HG03159 (cell line): Measurements from ENCODE around the gene C16orf46.

Source experiments
- ATAC-seq: cut with Tn5 transposase; IDR thresholded peaks from one replicate; pipeline ENCODE4 v1.9.1; 2021; ENCODE audit warnings: mild to moderate bottlenecking, moderate library complexity; ENCODE audit not compliant: unreplicated experiment

C16orf46 gene

GRCh38 chr16:81076566-81077075 is 417 bp downstream of the C16orf46 start:
- peak; percentile 78 for ATAC-seq

DNA sequence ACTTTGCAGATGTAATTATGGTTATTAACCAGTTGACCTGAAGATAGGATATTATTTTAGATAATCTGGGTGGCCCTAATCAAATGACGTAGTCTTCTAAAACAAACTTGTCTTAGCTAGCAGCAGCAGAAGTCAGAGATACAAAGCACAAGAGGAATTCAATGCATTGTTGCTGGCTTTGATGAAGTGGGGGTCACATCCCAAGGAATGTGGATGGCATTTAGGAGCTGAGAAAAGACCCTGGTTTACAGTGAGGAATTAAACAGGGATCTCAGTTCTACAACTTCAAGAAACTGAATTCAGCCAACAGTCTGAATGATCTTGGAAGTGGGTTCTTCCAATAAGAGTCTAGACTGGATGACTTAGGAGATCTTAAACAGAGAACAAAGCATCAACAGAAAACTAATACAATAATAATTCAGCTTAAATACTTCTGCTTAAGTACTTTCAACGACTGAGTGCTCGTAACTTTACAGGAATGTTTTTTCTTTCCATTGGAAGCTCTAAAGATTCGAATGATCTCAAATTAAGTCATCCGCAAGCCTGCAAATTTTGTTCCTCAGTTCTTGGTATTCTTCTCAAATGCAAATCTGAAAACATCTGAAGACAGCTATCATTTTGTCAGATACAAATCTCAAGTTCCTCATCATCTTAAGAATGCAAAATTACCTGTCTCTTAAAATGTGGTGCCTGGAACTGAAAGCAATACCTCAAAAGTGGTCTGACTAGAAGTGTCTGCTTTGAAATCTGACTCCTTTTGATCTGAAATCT is 3.3 kb downstream of the C16orf46 start:
- ATAC-seq, result no peak

DNA sequence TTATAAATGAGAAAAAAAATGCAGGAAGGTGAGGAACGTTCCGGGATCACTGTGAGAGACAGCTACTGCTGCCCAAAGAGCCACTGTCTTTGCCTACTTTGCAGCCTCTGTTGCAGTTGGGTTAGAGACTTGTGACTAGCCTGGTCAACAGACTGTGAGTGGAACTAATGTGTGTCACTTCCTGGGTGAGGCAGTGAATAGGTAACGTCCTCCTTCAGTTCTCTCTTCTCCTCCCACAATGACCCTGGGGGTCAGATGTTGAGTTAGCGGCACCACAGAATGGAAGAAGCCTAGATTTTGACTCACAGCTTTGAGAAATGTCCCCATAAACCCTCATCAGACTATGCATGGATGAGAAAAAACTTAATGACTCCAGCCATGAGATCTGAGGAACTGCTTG is 5.2 kb downstream of the C16orf46 start:
- ATAC-seq, result no peak

DNA sequence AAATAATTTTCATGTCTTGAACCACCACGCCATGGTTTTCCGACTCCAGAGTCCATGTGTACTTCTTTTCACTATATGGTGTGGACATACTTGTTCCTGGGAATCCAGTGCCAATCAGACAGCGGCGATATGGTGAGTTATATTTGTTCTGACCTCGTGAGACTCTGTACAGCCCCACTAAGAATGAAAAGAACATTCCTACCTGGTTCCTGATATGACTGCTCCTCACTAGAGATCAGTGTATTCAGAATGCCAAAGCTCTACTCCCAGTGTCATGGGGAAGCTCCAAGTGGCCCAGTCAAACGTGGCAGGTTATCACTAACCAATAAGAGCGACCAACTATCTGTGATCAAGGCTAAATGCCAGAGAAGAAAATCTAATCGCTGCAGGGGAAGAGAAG is 6.1 kb downstream of the C16orf46 start:
- no peak for ATAC-seq

- no peak for ATAC-seq
Observed at GRCh38 chr16:81069063-81069462, 8.0 kb downstream of the C16orf46 start.

GRCh38 chr16:81067166-81067565 is 9.9 kb downstream of the C16orf46 start:
- no peak for ATAC-seq

DNA sequence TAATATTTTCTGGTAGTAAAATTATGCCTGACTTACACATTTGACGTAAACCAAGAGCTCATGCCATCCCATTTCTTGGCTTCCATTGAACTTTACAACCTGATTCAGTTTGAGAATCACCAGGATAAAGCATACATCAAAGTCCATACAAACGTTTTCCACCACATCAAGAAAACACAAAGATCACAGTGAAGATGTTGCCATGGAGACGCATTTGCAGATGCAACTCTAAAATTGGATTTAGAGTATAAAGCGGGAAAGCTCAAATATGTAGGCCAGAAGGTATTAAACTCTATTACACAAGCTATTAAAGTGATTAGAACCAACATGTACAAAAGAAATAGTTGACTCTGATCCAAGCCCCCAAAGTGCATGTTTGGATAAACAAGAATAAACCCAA is 10.4 kb downstream of the C16orf46 start:
- no peak for ATAC-seq

DNA sequence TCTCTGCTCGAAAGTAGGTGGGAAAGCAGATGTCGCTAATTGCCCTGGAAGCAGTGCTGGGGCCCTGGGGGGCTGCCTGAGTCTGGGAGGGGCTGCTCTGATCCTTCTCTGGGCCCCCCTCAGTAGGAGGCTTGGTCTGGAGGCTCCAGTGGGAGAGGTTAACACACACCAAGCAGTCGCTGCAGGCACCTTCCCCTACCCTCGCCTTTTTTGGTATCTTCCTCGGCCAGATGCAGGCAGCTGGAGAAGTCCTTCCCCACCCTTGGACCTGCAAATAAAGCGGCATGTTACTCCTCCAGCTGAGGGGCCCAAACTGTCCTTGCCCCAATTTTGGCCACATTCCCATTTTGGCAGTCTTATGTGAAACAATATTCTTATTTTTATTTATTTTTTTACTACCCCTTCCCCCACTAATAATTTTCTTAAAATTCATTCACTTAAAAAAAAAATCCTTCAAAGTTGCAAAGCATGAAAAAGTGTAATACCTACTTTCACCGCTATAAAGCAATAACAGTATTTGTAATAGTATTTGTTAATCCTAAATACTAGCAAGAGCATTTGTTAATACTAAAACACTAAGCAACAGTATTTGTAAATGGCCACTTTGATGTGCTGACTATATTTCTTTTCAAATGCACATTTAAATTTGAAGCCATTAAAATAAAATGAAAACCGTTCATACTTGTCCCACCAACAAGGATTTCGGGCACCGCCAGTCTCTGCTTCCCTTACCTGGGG is 15.0 kb downstream of the C16orf46 start:
- ATAC-seq, result no peak

GRCh38 chr16:81061307-81061640 is 15.8 kb downstream of the C16orf46 start:
- no peak for ATAC-seq

DNA sequence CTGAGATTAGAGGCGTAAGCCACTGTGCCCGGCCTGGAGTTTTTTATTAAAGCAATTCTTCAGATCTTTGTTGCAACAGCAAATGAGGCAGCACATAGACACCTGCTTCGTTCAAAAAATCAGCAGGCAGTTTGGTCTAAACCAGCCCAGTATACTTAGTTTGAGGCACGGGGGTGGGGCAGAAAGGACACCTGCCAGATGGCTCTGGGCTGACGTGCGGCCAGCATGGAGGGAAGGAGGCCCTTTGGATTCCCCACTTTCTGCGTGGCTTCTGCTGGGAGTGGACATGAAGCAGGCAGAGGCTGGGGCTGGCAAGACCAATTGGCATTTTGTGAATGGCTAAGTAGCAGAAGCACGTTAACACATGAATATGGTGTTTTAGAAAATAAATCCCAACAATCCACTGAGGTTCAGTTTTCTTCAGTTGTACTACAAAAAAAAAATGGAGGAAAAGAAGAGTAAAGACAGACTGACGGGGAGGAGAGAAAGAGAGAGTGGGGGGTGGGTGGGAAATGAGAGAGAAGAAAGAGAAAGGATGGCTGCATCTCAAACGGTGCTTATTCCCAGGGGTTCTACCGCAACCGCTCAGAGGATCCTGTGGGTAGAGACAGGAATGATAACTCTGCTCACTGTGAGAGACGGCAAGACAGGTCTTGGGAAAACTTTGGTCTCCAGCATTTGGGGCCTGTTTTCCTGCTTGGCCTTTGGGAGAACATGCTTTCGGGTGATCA is 16.3 kb downstream of the C16orf46 start:
- no peak for ATAC-seq

- ATAC-seq, result no peak
Observed at GRCh38 chr16:81053761-81054160, 23.3 kb downstream of the C16orf46 start.

GRCh38 chr16:81042821-81043220 is 34.2 kb downstream of the C16orf46 start:
- no peak for ATAC-seq

DNA sequence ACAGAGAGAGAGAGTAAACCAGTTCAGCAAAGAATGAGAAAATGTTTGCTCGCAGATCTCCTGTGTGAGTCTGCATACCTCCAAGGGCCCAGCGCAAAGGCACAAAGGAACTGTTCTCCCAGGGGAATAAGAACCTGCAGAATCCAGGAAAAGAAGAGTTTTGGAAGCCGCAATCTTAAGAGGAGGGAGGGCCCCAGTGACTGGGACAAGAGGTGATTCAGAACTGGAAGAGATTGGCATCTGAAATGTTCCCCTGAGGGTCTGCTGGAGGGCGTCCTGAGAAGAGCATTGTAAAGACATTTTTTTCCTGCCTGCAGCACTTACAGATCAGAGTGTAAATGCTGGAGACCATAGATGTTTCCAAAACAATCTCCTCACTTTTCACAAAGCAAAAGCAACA is 35.3 kb downstream of the C16orf46 start:
- no peak for ATAC-seq

GRCh38 chr16:81040842-81041241 is 36.2 kb downstream of the C16orf46 start:
- no peak for ATAC-seq

GRCh38 chr16:81040131-81040530 is 36.9 kb downstream of the C16orf46 start:
- ATAC-seq, result no peak

- ATAC-seq, result no peak
Observed at GRCh38 chr16:81036751-81037350, 40.2 kb downstream of the C16orf46 start.

- ATAC-seq, result peak; percentile 44
Observed at GRCh38 chr16:81035975-81036750, 40.9 kb downstream of the C16orf46 start.

- ATAC-seq, result peak; percentile 96
Observed at GRCh38 chr16:81035398-81035974, 41.6 kb downstream of the C16orf46 start, which contains the start of gene ATMIN. Gene ATMIN (plus strand): TSS chr16:81035842. CDS start chr16:81035871, 29 bp downstream.

DNA sequence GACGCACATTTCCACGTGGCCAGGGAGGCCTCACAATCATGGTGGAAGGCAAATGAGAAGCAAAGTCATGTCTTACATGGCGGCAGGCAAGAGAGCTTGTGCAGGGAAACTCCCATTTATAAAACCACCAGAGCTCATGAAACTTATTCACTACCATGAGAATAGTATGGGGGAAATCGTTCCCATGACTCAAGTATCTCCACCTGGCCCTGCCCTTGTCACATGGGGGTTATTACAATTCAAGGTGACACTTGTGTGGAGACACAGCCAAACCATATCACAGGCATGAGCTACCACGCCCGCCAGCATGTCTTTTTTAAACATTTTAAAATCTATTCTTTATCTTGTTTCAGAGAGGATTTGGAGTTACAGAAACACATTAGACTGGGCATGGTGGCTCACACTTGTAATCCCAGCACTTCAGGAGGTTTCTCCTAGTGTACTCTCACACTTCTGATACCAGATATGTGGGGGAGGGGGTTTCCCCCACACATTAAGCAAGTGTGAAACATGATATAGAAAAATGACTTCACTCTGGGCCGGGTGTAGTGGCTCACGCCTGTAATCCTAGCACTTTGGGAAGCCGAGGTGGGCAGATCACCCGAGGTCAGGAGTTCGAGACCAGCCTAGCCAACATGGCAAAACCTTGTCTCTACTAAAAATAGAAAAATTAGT is 47.0 kb downstream of the C16orf46 start:
- no peak for ATAC-seq
